ENCODE data around the gene ADTRP.

The ADTRP gene

DNA sequence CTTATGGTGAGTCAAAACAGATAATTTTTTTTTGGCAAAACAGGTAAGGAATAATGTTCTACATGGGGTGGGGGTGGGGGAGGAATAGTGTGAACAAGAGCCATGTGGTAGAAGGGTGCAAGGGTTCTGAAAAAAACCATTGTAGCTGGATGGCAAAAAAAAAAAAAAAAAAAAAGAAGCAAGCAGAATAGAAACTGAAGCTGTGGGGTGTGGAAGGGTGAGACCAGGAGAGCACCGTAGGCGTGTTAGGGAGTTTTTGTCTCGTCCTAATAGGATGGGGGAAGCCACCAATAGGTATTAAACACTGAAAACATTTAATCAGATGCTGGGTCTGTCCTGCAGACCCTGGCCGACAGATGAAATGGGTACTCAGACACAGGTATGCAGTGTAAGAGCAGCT, 110.1 kb downstream of the ADTRP start:
- H3K27me3 Mint-ChIP-seq = peaks cover 5% of the 10 kb centered on the region
- no peaks in the 10 kb centered on the region for H3K4me1 Mint-ChIP-seq
- H3K27ac Mint-ChIP-seq = no peak overlapping the region
- H3K9me3 Mint-ChIP-seq = peaks cover 5% of the 10 kb centered on the region
- peaks cover 2% of the 10 kb centered on the region for H3K36me3 Mint-ChIP-seq
- H3K4me3 Mint-ChIP-seq = no peak overlapping the region

- peaks cover 5% of the 10 kb centered on the region for H3K9me3 Mint-ChIP-seq
- peaks cover 5% of the 10 kb centered on the region for H3K27me3 Mint-ChIP-seq
- peaks cover 2% of the 10 kb centered on the region for H3K36me3 Mint-ChIP-seq
- H3K4me3 Mint-ChIP-seq = no peak overlapping the region
- H3K4me1 Mint-ChIP-seq = no peaks in the 10 kb centered on the region
- H3K27ac Mint-ChIP-seq = no peak overlapping the region
Measured at GRCh38 chr6:11667876-11668275, 110.7 kb downstream of the ADTRP start.

DNA sequence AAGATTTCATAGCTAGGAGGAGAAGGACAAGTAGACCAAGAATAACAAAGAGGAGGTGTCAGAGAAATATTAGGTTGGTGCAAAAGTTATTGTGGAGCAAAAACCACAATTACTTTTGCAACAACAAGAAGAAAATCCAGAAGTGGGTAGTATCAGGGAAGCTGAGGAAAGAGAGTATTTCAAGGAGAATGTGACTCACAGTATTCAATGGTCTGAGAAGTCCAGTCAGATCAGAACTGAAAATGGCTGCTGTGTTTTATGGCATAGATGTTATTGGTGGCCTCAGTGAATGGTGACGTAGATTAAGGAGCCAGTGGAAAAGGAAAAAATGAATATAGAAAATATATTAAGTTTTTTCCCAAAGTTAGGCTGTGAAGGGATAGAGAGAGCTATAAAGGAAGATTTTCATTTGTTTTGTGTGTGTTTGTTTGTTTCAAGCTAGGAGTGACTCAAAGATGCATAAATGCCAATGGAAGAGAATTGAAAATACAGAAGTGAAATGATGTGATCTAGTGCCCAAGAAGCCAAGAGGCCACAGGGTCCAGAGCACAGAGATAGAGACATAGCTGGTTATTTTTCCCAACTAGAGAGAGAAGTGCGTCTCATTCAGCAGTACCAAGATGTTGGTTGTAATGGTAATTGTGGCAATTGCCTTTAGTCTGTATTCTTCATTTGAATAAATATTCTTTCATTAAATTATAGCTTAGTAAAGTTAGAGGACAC, 112.8 kb downstream of the ADTRP start:
- H3K9me3 Mint-ChIP-seq = peaks cover 2% of the 10 kb centered on the region
- H3K4me3 Mint-ChIP-seq = no peak overlapping the region
- H3K27ac Mint-ChIP-seq = no peak overlapping the region
- H3K36me3 Mint-ChIP-seq = peaks cover 1% of the 10 kb centered on the region
- H3K27me3 Mint-ChIP-seq = peaks cover 5% of the 10 kb centered on the region
- H3K4me1 Mint-ChIP-seq = no peaks in the 10 kb centered on the region
